Thyroid gland (tissue), 4 donors: ENCODE data around the gene JDP2. TPM values are rescaled to one million over a fixed set of nuclear protein-coding genes. Genes with fewer than 3 reads are reported as not detected.
A peak's percentile ranks its signal among the peaks of the same experiment; 100 is the strongest.

ENCODE experiments used
- DNase-seq, 2 donors: peaks; one replicate each; pipeline ENCODE4 v3.0.0-alpha.2; 2019
- H3K27ac ChIP-seq, 3 donors: fragments of 200-600 bp; sonication (generic); 1 replicate in 2 of 3; 2 replicates in 1 of 3; pipeline ENCODE4 v1.5.1; 2016 to 2019; ENCODE audit warnings: mild to moderate bottlenecking in 1 of 3, moderate library complexity in 1 of 3
- H3K27me3 ChIP-seq: fragments of 200-600 bp; sonication (generic); one replicate; pipeline ENCODE4 v1.5.1; 2019
- H3K36me3 ChIP-seq, 2 donors: fragments of 200-600 bp; sonication (generic); one replicate each; pipeline ENCODE4 v1.5.1; 2016 to 2019
- H3K4me1 ChIP-seq, 2 donors: fragments of 200-600 bp; sonication (generic); one replicate each; pipeline ENCODE4 v1.5.1; 2017 to 2019
- H3K4me3 ChIP-seq, 3 donors: fragments of 200-600 bp; sonication (generic); replicated peaks in 1 of 3; 1 replicate in 2 of 3; 2 replicates in 1 of 3; pipeline ENCODE4 v1.5.1; 2016; ENCODE audit warnings: mild to moderate bottlenecking in 1 of 3
- H3K9me3 ChIP-seq: fragments of 200-600 bp; sonication (generic); one replicate; pipeline ENCODE4 v1.5.1; 2017
- CTCF ChIP-seq, 6 experiments: fragments of 200-600 bp in 3 of 6; fragments of 450-650 bp in 3 of 6; sonication (generic) in 3 of 6; IDR thresholded peaks; one replicate each; pipeline ENCODE4 v1.5.1; 2016 to 2019; ENCODE audit warnings: antibody characterized with exemption in 6 of 6, mild to moderate bottlenecking in 2 of 6, inconsistent platforms in 1 of 6, moderate library complexity in 1 of 6
- POLR2A ChIP-seq, 2 donors: fragments of 450-650 bp; IDR thresholded peaks; one replicate each; pipeline ENCODE4 v1.6.1; 2017; ENCODE audit warnings: antibody characterized with exemption in 2 of 2, mild to moderate bottlenecking in 2 of 2, moderate library complexity in 1 of 2
- WGBS, 2 donors: methylation state at CpG; one replicate each; pipeline ENCODE4 v1.1.5; 2017; 5-methylcytosine and 5-hydroxymethylcytosine counted together
- intact Hi-C: fragments of 100-400 bp; cut with DNase I; formaldehyde crosslinking; loops from one replicate; pipeline ENCODE4 v1.15.1; 2023
- total RNA-seq, 4 donors: library from RNA; depleted of rRNA; stranded (reverse); fragments of >200 nt; gene quantifications; one replicate each; pipeline ENCODE4 v1.2.3, GENCODE V29; 2016

JDP2 gene
- total RNA-seq, 4 donors from 2014 or later = 24.2 to 54.6 (median 36.3) TPM

- 32 to 37% methylated on average over 13 to 14 of the region's 14 CpGs for WGBS, 2 donors
- intact Hi-C loops = no loop called here
- H3K27ac ChIP-seq = peak overlapping the region; percentile 14 to 63 (median 59)
- peaks cover 0 to 4% of the 10 kb centered on the region in 2 donors for H3K36me3 ChIP-seq
- H3K27me3 ChIP-seq = no peaks in the 10 kb centered on the region
- DNase-seq = peak; percentile 69 to 83
- TF ChIP-seq CTCF (IDR thresholded peaks at IDR 0.05) = peak in 1 of 6 experiments; percentile 22
- TF ChIP-seq POLR2A (IDR thresholded peaks at IDR 0.05) = no peak
- H3K4me1 ChIP-seq = peaks cover 15 to 39% of the 10 kb centered on the region in 2 donors
- H3K9me3 ChIP-seq = no peaks in the 10 kb centered on the region
- H3K4me3 ChIP-seq = no peak overlapping the region
Measured at GRCh38 chr14:75440733-75441477, 13.1 kb downstream of the JDP2 start.

DNA sequence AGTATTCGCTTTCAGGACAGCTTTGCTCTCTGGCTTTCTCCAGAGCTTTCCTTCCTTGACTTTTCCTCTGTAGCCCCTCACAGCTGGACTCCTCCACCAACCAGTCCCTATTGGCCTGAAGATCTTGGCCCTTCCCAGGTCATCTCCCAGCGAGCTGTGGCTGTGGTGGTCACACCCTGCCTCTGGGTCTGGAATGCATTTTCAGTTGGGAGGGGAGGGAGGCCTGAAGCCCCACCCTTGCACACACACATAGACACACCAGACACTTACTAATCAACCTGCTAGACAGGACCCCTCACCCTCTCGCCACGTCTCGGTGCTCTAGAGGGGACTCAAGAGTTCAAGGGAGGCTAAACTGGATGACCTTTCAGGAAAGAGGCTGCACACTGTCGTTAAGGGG is 13.9 kb downstream of the JDP2 start:
- Histone ChIP-seq H3K27ac (peak overlapping the region; percentile 14 to 63 (median 59)), H3K9me3 (no peaks in the 10 kb centered on the region), H3K27me3 (no peaks in the 10 kb centered on the region), H3K36me3 (peaks cover 0 to 4% of the 10 kb centered on the region in 2 donors), H3K4me1 (peaks cover 15 to 39% of the 10 kb centered on the region in 2 donors), H3K4me3 (no peak overlapping the region)
- TF ChIP-seq CTCF (IDR thresholded peaks at IDR 0.05) (no peak), POLR2A (IDR thresholded peaks at IDR 0.05) (no peak)
- DNase-seq = no peak
- intact Hi-C loops = no loop called here
- 56 to 58% methylated on average over 6 of the region's 6 CpGs for WGBS, 2 donors

DNA sequence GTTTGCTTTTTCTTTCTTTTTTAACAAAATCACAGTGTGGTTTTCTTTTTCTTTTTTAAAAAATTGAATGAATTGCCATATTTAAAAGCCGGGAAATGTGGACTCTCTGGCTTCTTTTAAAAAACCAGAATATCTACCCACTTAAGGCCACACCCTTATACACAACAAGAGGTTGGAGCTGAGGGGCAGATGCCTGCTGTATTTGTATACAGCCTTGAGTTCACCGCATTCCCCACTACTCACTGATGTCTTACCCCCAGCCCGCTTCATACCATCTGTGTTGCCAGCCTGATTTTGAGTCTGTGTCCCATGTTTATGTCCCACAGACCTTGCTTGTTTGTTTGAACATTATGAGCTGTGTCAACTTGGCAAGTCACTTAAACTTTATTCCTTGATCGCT is 14.3 kb downstream of the JDP2 start:
- Histone ChIP-seq H3K36me3 (peaks cover 0 to 4% of the 10 kb centered on the region in 2 donors), H3K4me3 (no peak overlapping the region), H3K27ac (peak overlapping the region in 2 of 3 donors; percentile 59 to 63), H3K27me3 (no peaks in the 10 kb centered on the region), H3K9me3 (no peaks in the 10 kb centered on the region), H3K4me1 (peaks cover 15 to 35% of the 10 kb centered on the region in 2 donors)
- intact Hi-C loops = no loop called here
- DNase-seq = no peak
- TF ChIP-seq CTCF (IDR thresholded peaks at IDR 0.05) (no peak), POLR2A (IDR thresholded peaks at IDR 0.05) (no peak)
- 81 to 87% methylated on average over 4 of the region's 4 CpGs for WGBS, 2 donors

DNA sequence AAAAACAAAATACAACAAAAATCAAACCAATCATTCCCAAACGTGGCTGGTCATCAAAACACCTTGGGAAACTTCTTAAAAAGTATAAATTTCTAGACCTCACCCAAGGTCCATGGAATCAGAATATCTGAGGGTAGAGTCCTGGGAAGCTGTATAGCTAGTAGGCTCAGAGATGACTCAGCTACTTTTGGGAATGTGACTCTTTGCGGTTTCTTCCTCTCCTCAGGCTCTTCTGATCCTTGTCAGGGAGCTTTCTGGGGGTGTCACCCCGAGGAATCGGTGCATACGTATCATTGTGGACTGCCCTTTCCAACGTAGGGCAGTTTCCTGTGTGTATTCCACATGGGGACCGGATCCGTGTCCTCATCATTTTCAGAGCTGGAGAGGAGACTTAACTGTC is 14.8 kb downstream of the JDP2 start:
- H3K27ac ChIP-seq = peak overlapping the region in 2 of 3 donors; percentile 59 to 63
- TF ChIP-seq POLR2A (IDR thresholded peaks at IDR 0.05) (no peak), CTCF (IDR thresholded peaks at IDR 0.05) (no peak)
- peaks cover 0 to 4% of the 10 kb centered on the region in 2 donors for H3K36me3 ChIP-seq
- no peaks in the 10 kb centered on the region for H3K9me3 ChIP-seq
- no peak for DNase-seq
- intact Hi-C loops = no loop called here
- no peaks in the 10 kb centered on the region for H3K27me3 ChIP-seq
- no peak overlapping the region for H3K4me3 ChIP-seq
- WGBS, 2 donors = 74 to 83% methylated on average over 8 of the region's 8 CpGs
- peaks cover 15 to 31% of the 10 kb centered on the region in 2 donors for H3K4me1 ChIP-seq
